GM19023 (cell line): Measurements from ENCODE around the gene RPL28.

ENCODE experiments used
- ATAC-seq: cut with Tn5 transposase; IDR thresholded peaks from one replicate; pipeline ENCODE4 v1.9.1; 2021; ENCODE audit warnings: mild to moderate bottlenecking, moderate library complexity; ENCODE audit not compliant: unreplicated experiment

The RPL28 gene

GRCh38 chr19:55372316-55373081, 13.2 kb upstream of the RPL28 start:
- no peak for ATAC-seq

- no peak for ATAC-seq
Observed at GRCh38 chr19:55373306-55373992, 12.3 kb upstream of the RPL28 start.

GRCh38 chr19:55373993-55374757, 11.6 kb upstream of the RPL28 start:
- no peak for ATAC-seq

GRCh38 chr19:55376241-55376933, 9.3 kb upstream of the RPL28 start, which contains the start of gene TMEM190:
Gene TMEM190, plus strand, starts transcription at chr19:55376826. Its CDS starts 28 bp downstream, at chr19:55376854.
- no peak for ATAC-seq

- ATAC-seq, result no peak
Observed at GRCh38 chr19:55377356-55378131, 8.2 kb upstream of the RPL28 start.

GRCh38 chr19:55379174-55379573, 6.6 kb upstream of the RPL28 start:
- ATAC-seq, result no peak

GRCh38 chr19:55382013-55382412, 3.7 kb upstream of the RPL28 start:
- no peak for ATAC-seq

GRCh38 chr19:55382522-55383054, 3.1 kb upstream of the RPL28 start:
- ATAC-seq, result no peak

GRCh38 chr19:55383279-55384130, 2.2 kb upstream of the RPL28 start:
- no peak for ATAC-seq

- ATAC-seq, result no peak
Observed at GRCh38 chr19:55384131-55384919, 1.4 kb upstream of the RPL28 start, which contains the start of gene TMEM238. Gene TMEM238, minus strand, starts transcription at chr19:55384292. Its CDS starts 33 bp downstream, at chr19:55384259.

- ATAC-seq, result peak; percentile 52
Observed at GRCh38 chr19:55384920-55385723, 610 bp upstream of the RPL28 start.

- no peak for ATAC-seq
Observed at GRCh38 chr19:55386493-55386971, 800 bp downstream of the RPL28 start.

- no peak for ATAC-seq
Observed at GRCh38 chr19:55387736-55388497, 2.2 kb downstream of the RPL28 start.

GRCh38 chr19:55389386-55390317, 3.9 kb downstream of the RPL28 start:
- no peak for ATAC-seq

GRCh38 chr19:55390461-55390880, 4.7 kb downstream of the RPL28 start:
- no peak for ATAC-seq
